ENCODE measurements around the gene TBC1D1. TPM values are rescaled to one million over a fixed set of nuclear protein-coding genes. Genes with fewer than 3 reads are reported as not detected.

Gene TBC1D1
- total RNA-seq, 1 experiment from 2014 or later = 106 TPM

DNA sequence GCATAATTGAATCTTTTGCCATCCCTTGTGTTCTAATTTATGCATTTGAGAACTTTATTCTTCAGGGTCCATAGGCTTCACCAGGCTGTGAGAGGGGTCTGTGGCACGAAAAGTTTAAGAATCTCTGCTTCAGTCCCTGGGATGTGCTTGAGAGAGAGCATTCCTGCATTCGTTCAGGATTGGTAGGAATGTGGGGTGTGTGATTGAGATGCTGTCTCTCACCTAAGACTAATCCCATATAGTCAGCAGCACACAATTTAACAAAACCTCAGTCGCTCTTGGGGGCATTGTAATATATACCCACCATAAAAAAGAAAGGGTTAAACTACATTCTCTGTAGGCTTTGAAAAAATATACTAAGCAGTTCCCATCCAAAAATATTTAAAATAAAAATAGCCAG, 111.0 kb downstream of the TBC1D1 start:
- Histone ChIP-seq H3K4me3 (no peak overlapping the region), H3K27me3 (ENCODE audit: insufficient read depth, low read depth) (no peaks in the 10 kb centered on the region), H3K9me3 (ENCODE audit: insufficient read depth, low read depth) (no peaks in the 10 kb centered on the region), H3K4me2 (no peak overlapping the region), H3K36me3 (ENCODE audit: low read depth) (no peaks in the 10 kb centered on the region), H3K4me1 (replicated peaks; ENCODE audit: insufficient read depth) (peaks cover 14% of the 10 kb centered on the region), H3F3A (ENCODE audit: insufficient read depth, low read depth) (peaks cover 4% of the 10 kb centered on the region; the same call in 1 of the 2 replicates), H3K79me2 (ENCODE audit: low read depth) (peaks cover 29% of the 10 kb centered on the region), H3K27ac (no peak overlapping the region), H2AFZ (no peak overlapping the region), H3K9me2 (ENCODE audit: insufficient read depth) (no peaks in the 10 kb centered on the region), H4K20me1 (ENCODE audit: insufficient read depth) (no peaks in the 10 kb centered on the region)
- ChIA-PET CTCF (no interaction called here), POLR2A (ENCODE audit: unreplicated experiment) (no interaction called here)
- intact Hi-C loops (cut with micrococcal nuclease; ENCODE audit: unreplicated experiment) = no loop called here
- TF ChIP-seq, protein P1, sequence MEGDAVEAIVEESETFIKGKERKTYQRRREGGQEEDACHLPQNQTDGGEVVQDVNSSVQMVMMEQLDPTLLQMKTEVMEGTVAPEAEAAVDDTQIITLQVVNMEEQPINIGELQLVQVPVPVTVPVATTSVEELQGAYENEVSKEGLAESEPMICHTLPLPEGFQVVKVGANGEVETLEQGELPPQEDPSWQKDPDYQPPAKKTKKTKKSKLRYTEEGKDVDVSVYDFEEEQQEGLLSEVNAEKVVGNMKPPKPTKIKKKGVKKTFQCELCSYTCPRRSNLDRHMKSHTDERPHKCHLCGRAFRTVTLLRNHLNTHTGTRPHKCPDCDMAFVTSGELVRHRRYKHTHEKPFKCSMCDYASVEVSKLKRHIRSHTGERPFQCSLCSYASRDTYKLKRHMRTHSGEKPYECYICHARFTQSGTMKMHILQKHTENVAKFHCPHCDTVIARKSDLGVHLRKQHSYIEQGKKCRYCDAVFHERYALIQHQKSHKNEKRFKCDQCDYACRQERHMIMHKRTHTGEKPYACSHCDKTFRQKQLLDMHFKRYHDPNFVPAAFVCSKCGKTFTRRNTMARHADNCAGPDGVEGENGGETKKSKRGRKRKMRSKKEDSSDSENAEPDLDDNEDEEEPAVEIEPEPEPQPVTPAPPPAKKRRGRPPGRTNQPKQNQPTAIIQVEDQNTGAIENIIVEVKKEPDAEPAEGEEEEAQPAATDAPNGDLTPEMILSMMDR (conservative IDR thresholded peaks at IDR 0.05) = no peak
- TF ChIP-seq EZH2 (IDR thresholded peaks at IDR 0.05; ENCODE audit: low read depth) = no peak
- no TSS peak for BruUV-seq (replicated peaks)
- no peak for DNase-seq

DNA sequence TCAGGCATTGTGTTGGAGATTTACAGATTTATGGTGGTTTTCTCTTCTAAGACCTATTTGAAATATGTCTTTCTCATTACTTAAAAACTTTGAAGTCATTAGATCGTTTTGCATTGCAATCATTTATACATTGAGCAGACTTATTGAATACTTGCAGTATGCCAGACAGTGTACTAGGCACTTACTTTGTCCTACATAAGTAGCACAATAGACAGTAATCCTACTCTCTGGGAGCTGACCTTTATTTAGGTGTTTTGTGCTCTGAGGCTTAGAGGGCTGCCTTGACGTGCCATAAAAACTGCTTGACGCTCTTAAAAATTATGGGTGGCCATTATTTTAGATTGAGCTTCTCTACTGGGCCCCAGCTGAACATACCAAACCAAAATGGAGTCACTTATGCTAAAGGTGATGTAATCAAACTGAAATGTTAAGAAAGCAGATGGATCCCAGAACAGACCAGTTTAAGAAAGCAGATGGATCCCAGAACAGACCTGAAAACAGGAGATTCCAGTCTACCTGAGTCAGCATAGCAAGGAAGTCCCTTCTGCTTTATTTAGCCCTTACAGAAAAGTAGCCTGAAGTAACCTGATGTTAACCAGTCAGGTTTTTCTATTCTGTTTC, 111.7 kb downstream of the TBC1D1 start:
- ChIA-PET POLR2A (ENCODE audit: unreplicated experiment) (no interaction called here), CTCF (no interaction called here)
- H3K36me3 ChIP-seq (ENCODE audit: low read depth) = no peaks in the 10 kb centered on the region

GRCh38 chr4:38003102-38003501, 112.2 kb downstream of the TBC1D1 start:
- Histone ChIP-seq H3K9me2 (ENCODE audit: insufficient read depth) (no peaks in the 10 kb centered on the region), H3K4me1 (replicated peaks; ENCODE audit: insufficient read depth) (peaks cover 14% of the 10 kb centered on the region), H3F3A (ENCODE audit: insufficient read depth, low read depth) (peaks cover 4% of the 10 kb centered on the region; the same call in 1 of the 2 replicates), H3K27ac (peak overlapping the region; percentile 73), H3K36me3 (ENCODE audit: low read depth) (no peaks in the 10 kb centered on the region), H4K20me1 (ENCODE audit: insufficient read depth) (no peaks in the 10 kb centered on the region), H2AFZ (no peak overlapping the region), H3K4me3 (no peak overlapping the region), H3K9me3 (ENCODE audit: insufficient read depth, low read depth) (no peaks in the 10 kb centered on the region), H3K27me3 (ENCODE audit: insufficient read depth, low read depth) (no peaks in the 10 kb centered on the region), H3K79me2 (ENCODE audit: low read depth) (peaks cover 25% of the 10 kb centered on the region), H3K4me2 (no peak overlapping the region)
- no peak for TF ChIP-seq EZH2 (IDR thresholded peaks at IDR 0.05; ENCODE audit: low read depth)
- TF ChIP-seq, protein P1 (conservative IDR thresholded peaks at IDR 0.05) = no peak
- intact Hi-C loops (cut with micrococcal nuclease; ENCODE audit: unreplicated experiment) = no loop called here
- DNase-seq = no peak
- CTCF ChIA-PET = no interaction called here
- POLR2A ChIA-PET (ENCODE audit: unreplicated experiment) = no interaction called here
- no TSS peak for BruUV-seq (replicated peaks)

More for the DNA sequence above, 111.7 kb downstream of the TBC1D1 start:
- intact Hi-C loops (cut with micrococcal nuclease; ENCODE audit: unreplicated experiment) = no loop called here
- no peak overlapping the region for H3K4me3 ChIP-seq
- no peak overlapping the region for H3K4me2 ChIP-seq
- TF ChIP-seq EZH2 (IDR thresholded peaks at IDR 0.05; ENCODE audit: low read depth) = no peak
- TF ChIP-seq, protein P1 (conservative IDR thresholded peaks at IDR 0.05) = no peak
- peak in 1 of 2 experiments; percentile 40 for DNase-seq
- H3K79me2 ChIP-seq (ENCODE audit: low read depth) = peaks cover 29% of the 10 kb centered on the region
- H3K9me2 ChIP-seq (ENCODE audit: insufficient read depth) = no peaks in the 10 kb centered on the region
- peak overlapping the region; percentile 73 for H3K27ac ChIP-seq
- no peak overlapping the region for H2AFZ ChIP-seq
- H4K20me1 ChIP-seq (ENCODE audit: insufficient read depth) = no peaks in the 10 kb centered on the region
- H3K27me3 ChIP-seq (ENCODE audit: insufficient read depth, low read depth) = no peaks in the 10 kb centered on the region
- peaks cover 14% of the 10 kb centered on the region for H3K4me1 ChIP-seq (replicated peaks; ENCODE audit: insufficient read depth)
- BruUV-seq (replicated peaks) = no TSS peak
- peaks cover 4% of the 10 kb centered on the region; the same call in 1 of the 2 replicates for H3F3A ChIP-seq (ENCODE audit: insufficient read depth, low read depth)
- no peaks in the 10 kb centered on the region for H3K9me3 ChIP-seq (ENCODE audit: insufficient read depth, low read depth)

All from PC-9 (cell line).